GM19324 (cell line): Measurements from ENCODE around the gene SMCO4.

ENCODE experiments used
- ATAC-seq: cut with Tn5 transposase; IDR thresholded peaks from one replicate; pipeline ENCODE4 v1.9.1; 2021; ENCODE audit warnings: mild to moderate bottlenecking, moderate library complexity; ENCODE audit not compliant: unreplicated experiment, low FRiP score

The SMCO4 gene

DNA sequence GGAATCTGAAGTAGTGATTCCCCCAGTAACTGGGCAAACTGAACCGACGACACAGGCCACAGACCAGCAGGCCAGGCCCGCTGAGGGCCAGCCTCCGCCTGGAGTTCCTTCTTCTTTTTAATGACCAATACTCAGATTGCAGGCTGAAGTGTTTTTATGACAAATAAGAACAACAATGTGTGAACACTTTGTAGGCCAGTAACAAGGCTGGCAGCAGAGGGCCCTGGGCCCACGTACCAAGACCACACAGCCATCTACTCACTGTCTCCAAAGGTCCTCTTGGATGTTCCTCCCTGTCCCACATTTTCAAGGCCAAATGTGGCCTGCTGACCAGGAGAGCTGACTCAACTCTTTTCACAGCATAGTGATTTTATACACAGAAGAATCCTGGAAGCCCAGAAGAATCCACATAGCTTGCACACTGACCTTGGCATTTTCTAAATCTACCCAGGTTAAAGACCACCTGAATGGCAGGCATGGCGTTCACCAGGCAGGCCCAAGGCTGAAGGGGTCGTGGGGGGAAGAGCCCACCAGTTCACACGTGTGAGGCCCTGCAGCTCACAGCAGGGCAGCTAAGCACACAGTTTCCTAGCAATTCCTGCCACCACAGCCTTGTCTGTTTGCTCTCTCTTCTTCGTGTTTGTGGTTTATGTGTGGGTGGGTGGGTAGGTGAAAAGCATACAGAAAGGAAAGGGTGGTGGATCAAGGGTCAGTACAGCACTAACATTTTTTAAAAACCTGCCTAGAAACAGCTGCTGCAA is 13.3 kb downstream of the SMCO4 start:
- ATAC-seq: no peak

DNA sequence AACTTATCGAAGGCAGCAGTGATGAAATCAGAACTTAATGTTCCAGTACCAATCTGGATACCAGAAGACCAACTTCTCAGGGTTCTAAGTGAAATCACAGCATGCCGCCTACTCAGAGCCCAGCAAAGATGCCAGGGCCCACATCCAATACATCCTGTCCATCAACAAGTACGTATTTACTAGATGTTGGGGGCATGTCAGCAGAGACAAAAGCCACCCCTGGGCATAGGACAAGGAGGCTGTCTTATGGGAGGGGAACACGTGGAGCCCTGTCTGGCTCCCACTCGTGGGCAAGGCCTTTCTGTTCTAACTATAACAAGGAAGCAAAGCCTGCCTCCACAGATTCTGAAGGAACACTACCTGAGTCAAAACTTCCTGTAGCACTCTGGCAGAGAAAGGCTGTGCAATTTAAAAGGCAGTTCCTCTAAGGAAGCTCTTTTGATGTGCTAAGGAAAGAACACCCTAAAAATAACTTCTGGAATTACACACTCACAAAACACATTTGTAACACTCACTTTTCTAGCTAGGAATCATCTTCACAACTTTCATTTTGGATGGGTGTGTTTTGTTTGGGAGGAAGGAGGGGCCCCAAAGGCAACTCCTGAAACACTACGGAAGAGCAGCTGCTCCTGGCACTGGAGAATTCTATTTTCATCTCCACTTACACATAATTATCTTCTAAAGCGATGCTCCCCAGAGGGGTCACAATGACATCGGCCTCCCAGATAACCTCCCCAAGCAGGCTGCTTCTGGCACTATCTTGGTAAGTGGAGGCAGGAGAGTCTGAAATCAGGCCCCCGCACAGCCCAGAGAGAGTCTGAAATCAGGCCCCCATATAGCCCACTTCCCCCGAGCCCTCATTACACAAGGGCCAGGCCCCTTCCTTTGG is 14.2 kb downstream of the SMCO4 start:
- ATAC-seq: no peak

DNA sequence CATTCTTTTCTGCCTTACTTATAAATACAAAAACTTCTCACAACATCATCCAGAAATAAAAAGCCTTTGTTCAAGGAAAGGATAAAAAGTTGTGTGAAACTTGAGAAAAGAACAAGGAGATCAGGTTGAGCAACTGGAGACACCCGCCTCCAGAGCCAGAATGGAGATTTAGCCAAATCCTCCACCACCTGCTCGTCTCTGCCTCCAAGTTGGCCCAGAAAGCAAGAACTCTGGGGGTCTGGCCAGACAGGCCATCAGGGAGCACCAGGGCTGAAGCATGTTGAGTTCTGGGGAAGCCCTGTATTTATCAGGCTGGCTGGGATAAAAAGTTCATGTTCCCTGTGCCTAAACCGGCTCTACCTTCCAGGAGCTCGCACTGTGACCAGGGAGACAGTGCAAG is 14.9 kb downstream of the SMCO4 start:
- ATAC-seq: no peak

DNA sequence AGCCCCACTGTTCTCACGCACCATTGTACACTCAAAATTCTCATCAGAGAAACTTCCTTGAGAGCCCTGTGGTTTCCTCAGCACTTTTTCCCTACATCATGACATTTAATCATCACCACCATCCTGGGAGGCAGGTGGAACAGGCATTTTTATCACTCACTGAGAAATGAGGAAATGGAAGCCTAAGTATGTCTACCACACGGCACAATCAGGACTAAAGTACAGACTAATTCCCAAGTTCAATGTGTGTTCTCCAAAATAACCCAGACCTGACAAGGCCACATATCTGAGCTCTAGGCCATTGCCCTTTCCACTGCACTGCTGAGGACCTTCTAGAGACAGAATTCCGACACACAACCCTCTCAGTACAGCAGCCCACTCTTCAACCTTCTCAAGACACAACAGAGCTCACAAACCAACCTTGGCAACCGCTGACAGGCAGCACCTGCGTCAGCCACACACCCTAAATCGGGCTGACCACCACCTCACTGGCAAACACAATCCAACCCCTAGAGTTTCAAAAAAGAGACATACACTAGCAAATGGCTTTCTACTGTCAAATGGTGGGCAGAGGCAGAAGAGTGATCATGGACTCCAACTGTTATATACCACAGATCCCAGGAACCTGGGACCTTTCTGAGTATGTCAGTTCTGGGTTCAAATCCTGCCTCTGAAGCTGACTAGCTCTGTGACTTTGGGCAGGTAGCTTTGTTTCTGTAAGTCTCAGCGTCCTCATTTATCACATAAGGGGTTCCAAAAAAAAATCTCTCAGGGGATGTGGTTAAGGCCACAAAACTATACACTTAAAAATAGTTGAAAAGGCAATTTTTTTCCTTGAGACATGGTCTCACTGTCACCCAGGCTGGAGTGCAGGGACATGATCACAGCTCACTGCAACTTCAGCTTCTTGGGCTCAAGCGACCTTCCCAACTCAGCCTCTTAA is 16.3 kb downstream of the SMCO4 start:
- no peak for ATAC-seq

DNA sequence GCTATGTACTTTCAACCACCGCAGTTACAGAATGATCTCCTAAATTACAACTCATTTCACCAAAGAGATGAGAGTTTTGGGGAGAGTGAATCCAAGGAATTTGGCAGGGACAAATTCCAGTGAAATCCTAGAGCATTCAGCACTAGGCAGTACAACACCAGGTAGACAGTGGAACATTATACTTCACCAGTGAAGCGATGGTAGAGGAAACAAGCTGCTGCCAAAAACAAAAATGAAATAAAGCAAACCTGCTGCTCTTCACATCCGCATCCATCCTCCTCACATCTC is 16.9 kb downstream of the SMCO4 start:
- ATAC-seq: no peak

DNA sequence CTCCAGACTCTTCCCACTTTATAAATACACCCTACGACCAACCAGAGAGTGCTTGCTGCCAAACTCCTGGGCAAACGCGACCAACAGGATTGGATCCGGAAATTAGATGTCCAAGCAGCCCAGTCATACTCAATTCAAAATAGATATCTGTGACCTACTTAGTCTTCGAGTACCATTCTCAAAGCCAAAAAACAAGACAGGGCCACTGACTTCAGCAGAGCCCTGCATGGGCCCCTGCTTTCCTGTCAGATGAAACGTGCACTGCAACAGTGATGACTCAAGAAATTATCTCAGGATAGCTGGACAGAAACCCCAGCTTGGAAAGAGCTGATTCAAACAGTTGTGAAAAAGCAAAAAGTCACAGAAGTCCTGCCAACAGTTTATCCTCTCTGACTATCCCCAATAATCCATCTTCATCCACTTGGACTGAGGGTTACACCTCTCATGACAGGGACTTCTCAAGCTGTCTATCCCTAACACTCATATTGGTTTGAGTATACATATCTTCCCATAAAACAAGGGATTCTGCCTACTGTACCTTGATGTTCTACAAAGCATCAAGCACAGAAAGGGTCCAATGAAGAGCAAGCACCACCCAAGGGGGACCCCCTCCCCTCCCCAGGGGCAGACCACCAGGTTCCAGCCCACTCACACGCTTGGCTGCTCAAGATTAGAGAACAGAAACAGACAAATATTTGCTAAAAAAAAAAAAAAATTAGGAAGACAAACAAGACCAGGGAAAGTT is 17.4 kb downstream of the SMCO4 start:
- ATAC-seq: no peak

DNA sequence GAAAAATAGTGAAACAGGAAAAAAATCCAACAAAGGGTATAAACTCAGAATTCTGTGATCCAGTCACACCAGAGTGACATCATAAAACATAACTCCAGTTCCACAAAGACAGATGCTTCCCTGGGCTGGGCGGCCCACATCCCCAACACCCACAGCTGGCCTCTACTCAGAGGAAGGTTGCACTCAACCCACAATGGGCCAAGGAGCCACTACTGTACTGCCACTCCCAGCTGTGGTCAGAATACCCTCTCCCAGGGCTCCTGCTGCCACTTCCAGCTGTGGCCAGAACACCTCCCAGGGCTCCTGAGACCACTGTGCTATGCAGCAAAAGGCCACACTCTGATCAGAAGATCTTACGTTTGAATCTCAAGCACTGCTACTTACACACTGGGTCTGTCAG is 18.3 kb downstream of the SMCO4 start:
- ATAC-seq: no peak

DNA sequence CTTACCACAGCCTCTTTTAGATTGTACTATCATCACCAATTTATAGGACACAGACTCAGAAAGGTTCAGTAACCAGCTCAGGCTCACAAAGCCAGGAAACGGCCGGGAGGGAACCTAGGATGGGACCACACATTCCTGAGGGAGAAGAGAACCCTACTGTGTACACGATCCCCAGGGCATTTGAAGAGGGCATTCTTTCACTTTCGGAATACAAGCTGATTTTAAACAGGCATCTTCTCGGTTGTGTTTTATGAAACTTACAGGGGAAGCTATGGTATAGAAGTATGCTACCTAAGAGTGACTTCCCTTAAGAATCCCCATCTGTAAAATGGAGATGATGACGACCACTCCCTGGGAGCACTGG is 19.0 kb downstream of the SMCO4 start:
- peak; percentile 55 for ATAC-seq

DNA sequence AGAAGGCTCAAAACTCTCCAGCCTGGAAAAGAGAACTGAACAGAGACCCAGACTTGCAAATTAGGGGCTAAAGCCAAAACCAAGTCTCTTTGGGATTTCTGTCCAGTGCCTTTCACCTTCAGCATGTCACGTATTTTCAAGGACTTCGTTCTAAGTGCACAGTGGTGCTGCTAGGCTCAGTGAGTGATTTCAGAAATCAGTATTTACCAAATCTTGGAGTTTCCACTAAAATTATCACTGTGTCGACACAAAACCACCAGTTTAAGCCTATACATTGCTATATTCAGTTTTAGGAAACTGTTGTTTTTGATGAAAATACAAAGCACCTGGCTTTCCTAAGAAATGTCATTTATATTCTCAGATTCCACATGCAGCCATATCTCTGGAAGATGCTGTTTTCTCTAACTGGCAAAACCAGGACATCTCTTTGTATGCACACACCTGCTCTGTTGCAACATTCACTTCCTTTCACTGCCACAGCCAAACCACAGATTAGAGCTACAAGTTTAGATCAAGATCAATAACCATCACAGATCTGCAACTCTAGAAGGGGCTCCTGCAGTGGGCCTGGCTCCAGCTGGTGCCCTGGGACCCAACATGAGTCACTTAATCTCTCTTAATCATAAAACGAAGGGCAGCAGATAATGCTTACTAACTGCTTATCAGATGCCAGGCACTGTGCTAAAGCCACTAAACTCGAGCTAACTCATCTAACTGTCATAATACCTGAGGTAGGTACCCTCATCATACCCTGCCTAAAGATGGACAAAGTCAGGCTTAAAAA is 22.3 kb downstream of the SMCO4 start:
- ATAC-seq: no peak

DNA sequence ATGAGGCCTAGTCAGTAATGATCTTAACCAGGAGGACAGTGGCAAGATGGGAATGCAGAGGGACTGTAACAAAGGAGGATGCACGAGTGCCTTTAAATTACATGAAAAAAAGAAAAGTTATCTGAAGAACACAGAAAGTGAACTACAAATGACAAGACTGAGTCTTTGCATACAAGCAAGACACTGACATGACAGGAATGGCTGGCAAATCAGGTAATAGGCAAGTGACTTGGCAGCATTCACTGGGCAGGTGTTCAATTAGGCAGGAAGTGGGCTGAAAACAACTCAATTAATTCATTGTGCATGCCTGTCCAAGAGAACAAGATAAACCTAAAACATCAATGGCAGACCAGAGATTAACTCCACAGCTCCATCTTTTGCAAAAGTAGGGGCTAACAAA is 24.0 kb downstream of the SMCO4 start:
- ATAC-seq: no peak

DNA sequence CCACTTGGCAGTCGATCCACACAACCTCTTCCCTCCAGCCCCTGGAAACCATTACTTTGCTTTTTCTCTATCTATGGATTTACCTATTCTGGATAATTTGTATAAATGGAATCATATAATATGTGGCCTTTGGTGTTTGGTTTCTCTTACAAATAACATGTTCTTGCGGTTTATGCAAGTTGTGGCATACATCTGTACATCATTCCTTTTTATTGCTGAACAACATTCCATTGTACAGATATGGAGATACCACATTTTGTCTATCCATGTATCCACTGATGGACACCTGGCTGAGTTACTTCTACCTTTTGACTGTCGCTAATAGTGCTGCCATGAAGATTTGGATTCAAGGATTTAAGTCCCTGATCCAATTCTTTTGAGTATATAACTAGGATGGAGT is 25.1 kb downstream of the SMCO4 start:
- no peak for ATAC-seq

DNA sequence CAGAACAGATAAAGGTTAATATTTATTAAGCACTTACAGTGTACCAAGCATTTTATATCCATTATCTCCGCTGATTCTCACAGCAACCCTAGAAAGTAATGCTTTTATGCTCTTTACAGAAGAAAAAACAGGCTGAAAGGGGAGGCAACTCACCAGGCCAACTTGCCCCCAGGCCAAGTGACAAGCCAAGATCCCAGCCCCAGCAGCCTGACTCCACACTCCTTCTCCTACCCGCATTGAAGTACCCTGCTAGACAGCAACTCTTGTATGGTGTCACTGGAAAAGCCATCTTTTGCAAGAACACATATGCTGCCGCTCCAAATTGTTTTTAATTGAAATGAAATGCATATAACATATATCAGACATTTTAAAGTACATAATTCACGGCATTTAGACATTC is 25.6 kb downstream of the SMCO4 start:
- no peak for ATAC-seq

DNA sequence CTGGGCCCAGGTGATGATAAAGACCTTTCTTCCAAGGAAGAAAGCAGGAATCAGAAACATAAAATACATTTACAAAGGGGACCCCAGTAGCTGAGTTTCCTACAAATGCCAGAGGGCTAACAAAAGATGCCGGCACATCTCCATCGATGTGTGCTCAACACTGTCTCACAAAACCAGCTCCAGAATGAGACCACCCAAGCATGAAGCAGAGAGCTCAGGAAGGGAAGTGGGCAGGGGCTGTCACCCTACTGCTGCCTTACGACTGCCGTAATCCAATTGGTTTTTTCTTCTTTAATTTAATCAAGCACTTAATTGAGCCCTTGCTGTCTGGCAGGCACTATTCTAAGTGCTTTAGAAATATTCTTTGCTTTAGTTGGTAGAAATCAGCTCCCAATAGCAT is 26.1 kb downstream of the SMCO4 start:
- ATAC-seq: no peak

DNA sequence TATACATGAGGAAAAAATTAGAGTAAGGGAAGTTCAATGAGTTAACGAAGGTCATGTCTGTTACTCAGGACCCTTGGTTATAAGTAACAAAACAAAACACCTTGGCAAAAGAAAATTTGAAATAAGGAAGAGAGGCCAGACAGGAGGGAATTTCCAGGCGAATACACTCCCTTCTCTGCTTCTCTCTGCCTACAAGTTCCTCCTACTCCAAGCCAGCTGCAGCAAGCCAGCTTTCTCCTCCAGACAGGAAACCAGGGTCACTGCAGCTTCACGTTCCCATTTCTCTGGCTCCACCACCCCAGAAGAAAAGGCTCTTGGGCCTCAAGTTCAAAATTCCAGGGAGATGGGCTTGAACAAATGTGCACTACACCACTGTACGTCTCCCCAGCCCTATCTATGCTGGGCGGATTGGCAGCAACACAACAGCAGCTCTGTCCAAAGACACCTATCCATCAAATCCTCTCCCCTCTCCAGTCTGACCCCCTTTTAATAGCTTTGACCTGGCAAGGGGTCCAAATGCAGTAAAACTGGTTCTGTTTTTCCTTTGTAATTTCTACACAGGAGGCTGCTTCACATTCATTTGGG is 27.7 kb downstream of the SMCO4 start:
- ATAC-seq: no peak

DNA sequence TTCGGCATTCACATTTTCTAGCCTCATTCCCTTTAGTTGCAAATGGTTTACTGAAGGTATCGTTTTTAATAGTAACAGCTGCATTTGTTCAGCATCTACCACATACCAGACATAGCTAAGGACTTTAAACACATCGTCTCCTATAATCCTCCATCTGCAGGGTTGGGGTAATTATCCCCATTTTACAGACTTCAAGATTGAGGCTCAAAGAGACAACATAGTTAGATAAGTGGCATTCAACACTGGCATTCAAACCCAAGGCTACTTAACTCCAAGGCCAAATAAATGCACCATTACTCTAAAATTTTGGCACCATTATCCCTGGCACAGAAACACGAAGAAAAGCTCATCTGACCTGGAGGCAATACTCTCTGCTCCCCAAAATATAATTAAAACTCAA is 28.5 kb downstream of the SMCO4 start:
- ATAC-seq: no peak

DNA sequence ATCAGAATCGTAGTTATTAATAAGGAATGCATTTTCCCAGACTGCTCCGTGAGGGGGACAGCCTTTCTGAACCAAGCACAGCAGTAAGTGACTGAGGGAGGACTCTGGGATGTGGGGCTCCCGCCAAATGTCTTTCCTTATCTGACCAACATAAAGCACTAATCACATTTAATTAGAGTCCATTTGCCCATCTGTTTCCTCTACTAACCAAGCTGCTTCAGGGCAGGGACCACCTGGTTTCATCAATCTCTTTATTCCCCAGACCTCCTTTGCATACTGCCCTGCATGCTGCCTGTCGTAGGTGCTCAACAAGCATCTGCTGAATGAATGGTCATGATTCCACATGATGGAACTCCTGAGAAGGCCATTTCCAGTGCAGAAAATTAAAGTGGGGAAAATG is 29.4 kb downstream of the SMCO4 start:
- ATAC-seq: no peak

DNA sequence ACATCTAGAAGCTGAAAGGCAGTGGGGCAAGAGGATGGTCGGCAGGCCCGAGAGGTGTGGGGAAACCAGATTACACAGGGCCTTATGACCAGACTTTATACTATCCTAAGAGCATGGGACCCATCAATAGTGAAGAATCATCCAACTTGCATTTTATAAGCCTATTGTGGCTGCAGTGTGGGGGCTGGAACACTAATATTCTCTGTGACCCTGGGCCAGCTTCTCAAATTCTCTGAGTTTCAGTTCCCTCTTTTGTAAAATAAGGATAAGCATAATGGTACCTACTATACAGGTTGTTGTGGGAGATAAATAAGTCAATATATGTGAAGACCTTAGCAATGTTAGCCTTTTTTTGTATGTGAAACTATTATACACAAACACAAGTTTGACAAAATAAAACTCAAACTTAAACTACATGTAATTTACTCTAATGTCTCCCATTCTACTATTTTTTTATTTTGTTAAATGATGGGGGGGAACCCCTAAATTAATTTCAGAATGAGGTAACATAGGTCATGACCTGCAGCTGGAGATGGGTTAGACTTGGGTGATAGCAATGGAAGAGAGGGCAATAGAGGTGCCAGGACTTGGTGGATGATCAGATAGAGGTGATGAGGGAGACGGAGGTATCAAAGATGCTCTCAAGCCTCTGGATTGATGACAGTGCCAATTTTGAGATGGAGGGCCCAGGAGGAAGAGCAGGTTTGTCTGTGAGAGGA is 30.1 kb downstream of the SMCO4 start:
- ATAC-seq: peak; percentile 69

DNA sequence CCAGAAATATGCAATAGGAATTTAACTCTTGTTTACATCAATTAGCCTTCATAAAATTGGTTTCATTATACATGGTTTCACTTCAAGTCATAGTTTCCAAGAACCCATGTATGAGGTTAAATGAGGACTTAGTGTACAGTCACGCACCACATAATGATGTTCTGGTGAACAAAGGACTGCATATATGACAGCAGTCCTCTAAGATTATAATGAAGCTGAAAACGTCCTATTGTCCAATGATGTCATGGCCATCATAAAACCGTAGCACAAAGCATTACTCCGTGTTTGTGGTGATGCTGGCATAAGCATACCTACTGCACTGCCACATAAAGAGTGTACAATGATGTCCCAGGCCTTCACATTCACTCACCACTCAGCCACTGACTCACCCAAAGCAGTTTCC is 31.1 kb downstream of the SMCO4 start:
- ATAC-seq: peak; percentile 62
